A375 (cell line): Measurements from ENCODE around the gene CALCB. TPM values are rescaled to one million over a fixed set of nuclear protein-coding genes. Genes with fewer than 3 reads are reported as not detected.

ENCODE experiments used
- total RNA-seq: library from RNA; depleted of rRNA; stranded (reverse); fragments of >200 nt; shearing (Covaris generic); gene quantifications from 2 replicates; pipeline ENCODE4 v1.2.3, GENCODE V29; 2014; rRNA removed

Gene CALCB, protein sequence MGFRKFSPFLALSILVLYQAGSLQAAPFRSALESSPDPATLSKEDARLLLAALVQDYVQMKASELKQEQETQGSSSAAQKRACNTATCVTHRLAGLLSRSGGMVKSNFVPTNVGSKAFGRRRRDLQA
- not detected in 2 replicates for total RNA-seq

DNA sequence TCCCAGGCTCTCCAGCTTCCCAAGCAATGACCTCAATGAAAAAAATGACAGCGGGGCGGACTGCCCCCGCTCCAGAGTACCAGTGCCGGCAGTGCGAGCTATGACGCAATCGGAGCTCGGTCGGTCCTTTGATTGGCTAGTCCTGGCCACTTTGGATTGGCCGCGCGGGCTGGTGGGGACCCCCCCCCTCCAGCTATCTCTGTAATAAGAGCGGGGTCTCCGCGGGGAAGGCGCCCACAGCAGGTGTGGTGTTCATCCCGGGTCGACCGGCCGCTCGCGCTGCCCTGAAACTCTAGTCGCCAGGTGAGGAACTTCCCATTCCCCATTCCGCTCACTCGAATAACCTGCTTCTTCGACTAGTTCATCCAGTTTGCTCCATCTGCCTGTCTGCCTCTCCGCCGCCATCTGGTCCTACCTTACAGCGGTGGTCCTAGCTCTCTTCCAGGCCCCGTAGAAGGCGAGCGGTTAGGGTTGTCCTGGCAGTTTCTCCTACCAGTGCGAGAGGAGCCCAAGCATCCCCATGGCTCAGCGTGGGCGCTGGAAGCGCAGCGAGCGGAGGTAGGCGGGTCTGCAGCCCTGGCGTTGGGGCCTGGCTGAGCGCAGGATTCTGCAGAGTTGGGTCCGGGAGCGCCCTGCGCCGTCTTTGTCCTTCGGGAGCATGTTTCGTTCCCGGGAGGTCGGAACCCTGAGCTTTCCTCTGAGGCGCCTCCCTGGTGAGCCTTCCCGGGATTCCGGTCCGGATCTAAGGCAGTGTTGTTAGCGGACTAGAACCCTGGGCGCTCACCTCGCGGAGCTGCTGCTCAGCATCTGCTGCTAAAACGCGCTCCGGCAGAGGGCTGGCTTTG, at the start of gene CALCB:
Gene CALCB, plus strand, starts transcription at position 233 of the 845 bp plus-strand sequence. CDS start 1,126 bp downstream, outside the sequence.

DNA sequence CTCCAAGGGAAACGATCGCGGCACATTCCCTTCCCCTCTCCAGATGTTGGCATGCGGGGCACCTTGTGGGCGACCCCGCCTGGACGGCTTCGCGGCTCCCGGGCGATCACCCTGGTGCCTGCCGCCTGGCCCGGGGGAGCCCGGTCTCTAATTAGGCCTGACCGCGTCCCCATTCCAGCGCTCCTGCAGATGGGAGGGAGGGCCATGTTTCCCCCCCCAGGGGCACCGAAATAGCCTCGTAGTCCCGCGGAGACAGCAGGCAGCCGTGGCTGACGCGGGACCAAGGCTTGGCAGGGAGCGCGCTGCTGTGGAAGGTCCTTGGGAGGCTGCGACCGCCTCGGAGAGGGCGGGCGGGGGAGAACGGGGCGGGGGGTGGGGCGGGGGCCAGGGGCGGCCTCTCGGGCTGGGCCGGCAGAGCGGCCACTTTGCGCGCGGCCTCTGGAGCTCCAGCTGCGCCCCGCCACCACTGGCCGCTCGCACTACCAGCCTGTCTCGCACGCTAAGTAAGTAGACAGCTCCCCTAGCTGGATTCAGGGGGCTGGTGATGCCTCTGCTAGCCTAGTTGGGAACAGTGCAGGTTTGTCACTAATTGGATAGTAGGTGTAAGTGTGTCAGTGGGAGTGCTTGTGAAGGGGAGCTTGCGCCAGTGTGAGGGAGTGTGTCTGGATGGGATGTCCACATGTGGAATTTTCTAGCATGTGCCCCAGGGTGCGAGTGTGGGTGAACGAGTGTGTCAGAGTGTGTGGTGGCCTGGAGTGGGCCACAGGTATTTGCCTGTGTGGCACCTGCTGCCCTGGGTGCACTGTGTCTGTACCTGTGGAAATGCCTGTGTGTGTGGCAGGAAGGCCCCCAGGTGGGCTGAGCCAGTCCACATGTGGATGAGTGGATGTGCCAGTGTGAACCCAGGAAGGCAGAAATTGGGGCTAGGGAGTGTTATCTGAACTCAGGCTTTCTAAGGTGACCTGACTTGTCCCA, 41.4 kb downstream of the CALCB start, which contains the start of gene INSC:
Gene INSC, plus strand, starts transcription at position 423 of the 975 bp plus-strand sequence. CDS start 34,252 bp downstream, outside the sequence.

Other genes starting within 250 kb of the CALCB start
- 1.3 and 4.8 TPM in 2 replicates for gene CYP2R1, start 181.4 kb upstream of the CALCB start, total RNA-seq
- gene CALCA, start 101.2 kb upstream of the CALCB start, total RNA-seq: not detected in 2 replicates
- not detected in 2 replicates for gene INSC, start 41.3 kb downstream of the CALCB start, total RNA-seq